Measurements from ENCODE around the gene DIAPH2.

- TF ChIP-seq POLR2A (IDR thresholded peaks at IDR 0.05) (no peak), CTCF (IDR thresholded peaks at IDR 0.05) (no peak), EP300 (IDR thresholded peaks at IDR 0.05) (no peak)
Measured at GRCh38 chrX:96710031-96710430, 25.4 kb downstream of the DIAPH2 start.
